Activated naive CD4-positive, alpha-beta T cell treated with anti-CD3 and anti-CD28 coated beads, Interleukin-2, amount 50 U/mL, for 24 hours (primary cell): Measurements from ENCODE around the gene BPIFA2.
"Not testable (repeated sequence)": the region's sequence is repeated elsewhere in the genome, so short reads cannot be mapped to it uniquely, and the experiment has no call there.

Experiments
- H3K27ac Mint-ChIP-seq: one replicate; pipeline ENCODE4 v1.8.0; 2021; ENCODE audit warnings: mild to moderate bottlenecking, mixed read lengths
- H3K27me3 Mint-ChIP-seq: one replicate; pipeline ENCODE4 v1.8.0; 2021; ENCODE audit warnings: mixed read lengths
- H3K36me3 Mint-ChIP-seq: one replicate; pipeline ENCODE4 v1.8.0; 2021; ENCODE audit warnings: mixed read lengths
- H3K4me1 Mint-ChIP-seq: one replicate; pipeline ENCODE4 v1.8.0; 2021; ENCODE audit warnings: mixed read lengths
- H3K4me3 Mint-ChIP-seq: one replicate; pipeline ENCODE4 v1.8.0; 2021; ENCODE audit warnings: mild to moderate bottlenecking, mixed read lengths
- H3K9me3 Mint-ChIP-seq: one replicate; pipeline ENCODE4 v1.8.0; 2021; ENCODE audit warnings: mixed read lengths

Gene BPIFA2

DNA sequence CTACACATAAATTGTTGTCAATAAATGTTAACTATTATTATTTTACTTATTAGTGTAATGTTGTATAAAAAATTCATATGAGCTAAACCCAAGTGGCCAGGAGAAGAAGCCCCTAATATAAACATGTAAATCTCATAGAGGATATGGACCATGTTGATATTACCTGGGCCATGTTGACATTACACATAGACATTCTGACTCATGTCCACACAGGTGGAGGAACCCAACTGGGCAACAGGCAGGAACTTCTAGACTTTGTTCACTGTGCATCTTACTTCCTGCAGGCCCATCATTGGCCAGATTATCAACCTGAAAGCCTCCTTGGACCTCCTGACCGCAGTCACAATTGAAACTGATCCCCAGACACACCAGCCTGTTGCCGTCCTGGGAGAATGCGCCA is 7.2 kb downstream of the BPIFA2 start:
- no peak overlapping the region for H3K4me3 Mint-ChIP-seq
- H3K4me1 Mint-ChIP-seq, result no peaks in the 10 kb centered on the region
- H3K9me3 Mint-ChIP-seq, result no peaks in the 10 kb centered on the region
- peaks cover 2% of the 10 kb centered on the region for H3K27me3 Mint-ChIP-seq
- no peak overlapping the region for H3K27ac Mint-ChIP-seq
- H3K36me3 Mint-ChIP-seq, result no peaks in the 10 kb centered on the region

DNA sequence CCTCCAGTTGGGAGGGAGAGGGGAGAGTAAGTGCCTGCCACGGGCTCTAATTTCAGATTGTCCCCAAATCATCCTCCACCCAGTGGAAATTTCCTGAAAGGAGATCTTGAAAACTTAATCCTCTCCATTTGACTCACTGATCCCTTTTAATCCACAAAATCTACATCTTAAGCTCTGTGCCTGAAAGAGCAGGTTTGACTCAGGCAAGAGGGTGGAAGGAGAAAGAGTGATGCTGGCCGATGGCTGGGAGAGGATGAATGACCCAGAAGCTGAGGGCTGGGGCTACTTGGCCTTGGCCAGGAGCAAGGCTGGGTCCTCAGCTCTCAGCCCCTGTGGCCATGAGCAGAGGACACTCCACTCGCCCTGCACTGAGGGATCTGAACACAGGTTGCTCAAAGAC is 8.1 kb downstream of the BPIFA2 start:
- Mint-ChIP-seq H3K4me1 (no peaks in the 10 kb centered on the region), H3K36me3 (no peaks in the 10 kb centered on the region), H3K9me3 (no peaks in the 10 kb centered on the region), H3K27ac (no peak overlapping the region), H3K4me3 (no peak overlapping the region), H3K27me3 (no peaks in the 10 kb centered on the region)

GRCh38 chr20:33177866-33178265 is 9.9 kb downstream of the BPIFA2 start:
- no peak overlapping the region for H3K27ac Mint-ChIP-seq
- H3K27me3 Mint-ChIP-seq, result no peaks in the 10 kb centered on the region
- no peak overlapping the region for H3K4me3 Mint-ChIP-seq
- no peaks in the 10 kb centered on the region for H3K36me3 Mint-ChIP-seq
- H3K4me1 Mint-ChIP-seq, result no peaks in the 10 kb centered on the region
- no peaks in the 10 kb centered on the region for H3K9me3 Mint-ChIP-seq

GRCh38 chr20:33178726-33179125 is 10.8 kb downstream of the BPIFA2 start:
- no peaks in the 10 kb centered on the region for H3K27me3 Mint-ChIP-seq
- H3K36me3 Mint-ChIP-seq, result no peaks in the 10 kb centered on the region
- no peak overlapping the region for H3K27ac Mint-ChIP-seq
- no peaks in the 10 kb centered on the region for H3K9me3 Mint-ChIP-seq
- H3K4me3 Mint-ChIP-seq, result no peak overlapping the region
- H3K4me1 Mint-ChIP-seq, result no peaks in the 10 kb centered on the region

GRCh38 chr20:33180169-33180568 is 12.2 kb downstream of the BPIFA2 start:
- Mint-ChIP-seq H3K4me3 (no peak overlapping the region), H3K36me3 (no peaks in the 10 kb centered on the region), H3K27me3 (no peaks in the 10 kb centered on the region), H3K27ac (no peak overlapping the region), H3K9me3 (no peaks in the 10 kb centered on the region), H3K4me1 (no peaks in the 10 kb centered on the region)

- Mint-ChIP-seq H3K27ac (no peak overlapping the region), H3K9me3 (no peaks in the 10 kb centered on the region), H3K4me1 (no peaks in the 10 kb centered on the region), H3K4me3 (no peak overlapping the region), H3K27me3 (no peaks in the 10 kb centered on the region), H3K36me3 (no peaks in the 10 kb centered on the region)
These were observed 13.6 kb downstream of the BPIFA2 start for GRCh38 chr20:33181482-33182093.

GRCh38 chr20:33183312-33183711 is 15.4 kb downstream of the BPIFA2 start:
- no peak overlapping the region for H3K27ac Mint-ChIP-seq
- no peak overlapping the region for H3K4me3 Mint-ChIP-seq

GRCh38 chr20:33185031-33185590 is 17.2 kb downstream of the BPIFA2 start:
- not testable (repeated sequence) for H3K27ac Mint-ChIP-seq, H3K4me1 Mint-ChIP-seq, H3K27me3 Mint-ChIP-seq, H3K4me3 Mint-ChIP-seq, H3K9me3 Mint-ChIP-seq, H3K36me3 Mint-ChIP-seq

More at GRCh38 chr20:33183312-33183711, 15.4 kb downstream of the BPIFA2 start:
- H3K36me3 Mint-ChIP-seq, result no peaks in the 10 kb centered on the region
- H3K9me3 Mint-ChIP-seq, result no peaks in the 10 kb centered on the region
- H3K27me3 Mint-ChIP-seq, result no peaks in the 10 kb centered on the region
- H3K4me1 Mint-ChIP-seq, result no peaks in the 10 kb centered on the region

- H3K9me3 Mint-ChIP-seq, result no peaks in the 10 kb centered on the region
- no peak overlapping the region for H3K27ac Mint-ChIP-seq
- no peaks in the 10 kb centered on the region for H3K4me1 Mint-ChIP-seq
- H3K36me3 Mint-ChIP-seq, result no peaks in the 10 kb centered on the region
- H3K4me3 Mint-ChIP-seq, result no peak overlapping the region
- H3K27me3 Mint-ChIP-seq, result no peaks in the 10 kb centered on the region
These were observed 19.5 kb downstream of the BPIFA2 start for GRCh38 chr20:33187491-33187890.

DNA sequence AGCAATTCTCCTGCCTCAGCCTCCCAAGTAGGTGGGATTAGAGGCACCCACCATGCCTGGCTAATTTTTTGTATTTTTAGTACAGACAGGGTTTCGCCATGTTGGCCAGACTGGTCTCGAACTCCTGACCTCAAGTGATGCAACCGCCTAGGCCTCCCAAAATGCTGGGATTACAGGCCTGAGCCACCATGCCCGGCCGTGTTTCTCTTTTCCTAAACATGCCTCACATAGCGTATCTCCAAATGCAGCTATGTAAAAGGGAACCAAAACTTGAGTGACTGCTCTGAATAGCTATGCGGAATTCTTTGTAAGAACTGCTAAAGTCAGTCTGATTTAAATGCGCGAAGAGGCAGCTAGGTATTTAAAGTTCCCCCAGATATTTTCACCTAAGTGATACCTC is 20.5 kb downstream of the BPIFA2 start:
- H3K27me3 Mint-ChIP-seq, result no peaks in the 10 kb centered on the region
- H3K36me3 Mint-ChIP-seq, result no peaks in the 10 kb centered on the region
- H3K27ac Mint-ChIP-seq, result no peak overlapping the region
- H3K4me3 Mint-ChIP-seq, result no peak overlapping the region
- H3K9me3 Mint-ChIP-seq, result no peaks in the 10 kb centered on the region
- H3K4me1 Mint-ChIP-seq, result no peaks in the 10 kb centered on the region

- no peaks in the 10 kb centered on the region for H3K27me3 Mint-ChIP-seq
- H3K4me3 Mint-ChIP-seq, result no peak overlapping the region
- no peak overlapping the region for H3K27ac Mint-ChIP-seq
- no peaks in the 10 kb centered on the region for H3K36me3 Mint-ChIP-seq
- peaks cover 10% of the 10 kb centered on the region for H3K4me1 Mint-ChIP-seq
- H3K9me3 Mint-ChIP-seq, result no peaks in the 10 kb centered on the region
These were observed 23.5 kb downstream of the BPIFA2 start for GRCh38 chr20:33191484-33191883.

GRCh38 chr20:33191955-33192354 is 24.0 kb downstream of the BPIFA2 start:
- H3K4me3 Mint-ChIP-seq, result no peak overlapping the region
- H3K4me1 Mint-ChIP-seq, result peaks cover 10% of the 10 kb centered on the region
- H3K27ac Mint-ChIP-seq, result no peak overlapping the region
- no peaks in the 10 kb centered on the region for H3K27me3 Mint-ChIP-seq
- no peaks in the 10 kb centered on the region for H3K36me3 Mint-ChIP-seq
- no peaks in the 10 kb centered on the region for H3K9me3 Mint-ChIP-seq

DNA sequence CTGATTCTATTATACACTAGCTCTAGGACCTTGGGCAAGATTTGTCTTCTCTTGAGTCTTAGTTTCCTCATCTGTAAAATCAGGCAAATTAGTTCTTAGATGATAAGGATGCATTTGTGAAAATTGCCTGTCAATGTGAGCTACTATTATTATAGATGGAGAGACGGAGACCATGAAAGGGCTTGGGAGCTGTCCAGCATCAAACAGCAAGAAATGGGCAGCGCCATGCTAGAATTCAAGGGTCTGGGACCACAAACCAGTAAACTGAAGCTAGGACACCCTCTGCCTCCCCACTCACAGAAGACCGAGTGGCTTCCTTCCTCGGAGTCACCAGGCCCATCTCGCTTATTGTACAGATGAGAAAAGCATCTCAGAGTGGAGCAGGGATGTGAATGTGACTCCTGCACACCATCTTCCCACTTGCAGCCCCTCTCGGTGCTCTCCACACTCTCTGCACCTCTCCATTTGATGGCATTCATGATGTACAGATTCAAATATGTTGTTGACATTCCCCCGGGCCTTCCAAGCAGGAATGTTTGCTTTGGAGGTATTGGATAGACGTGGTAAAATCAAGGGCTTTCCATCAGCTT is 25.0 kb downstream of the BPIFA2 start:
- Mint-ChIP-seq H3K9me3 (no peaks in the 10 kb centered on the region), H3K4me3 (no peak overlapping the region), H3K4me1 (peaks cover 10% of the 10 kb centered on the region), H3K36me3 (no peaks in the 10 kb centered on the region), H3K27me3 (no peaks in the 10 kb centered on the region), H3K27ac (no peak overlapping the region)

GRCh38 chr20:33199026-33199425 is 31.1 kb downstream of the BPIFA2 start:
- Mint-ChIP-seq H3K4me3 (no peak overlapping the region), H3K36me3 (no peaks in the 10 kb centered on the region), H3K27me3 (peaks cover 5% of the 10 kb centered on the region)

GRCh38 chr20:33202451-33202850 is 34.5 kb downstream of the BPIFA2 start:
- Mint-ChIP-seq H3K9me3 (no peaks in the 10 kb centered on the region), H3K4me1 (no peaks in the 10 kb centered on the region), H3K36me3 (no peaks in the 10 kb centered on the region), H3K4me3 (no peak overlapping the region), H3K27me3 (peaks cover 8% of the 10 kb centered on the region), H3K27ac (no peak overlapping the region)

More at GRCh38 chr20:33199026-33199425, 31.1 kb downstream of the BPIFA2 start:
- H3K4me1 Mint-ChIP-seq, result peaks cover 10% of the 10 kb centered on the region
- no peaks in the 10 kb centered on the region for H3K9me3 Mint-ChIP-seq
- no peak overlapping the region for H3K27ac Mint-ChIP-seq

DNA sequence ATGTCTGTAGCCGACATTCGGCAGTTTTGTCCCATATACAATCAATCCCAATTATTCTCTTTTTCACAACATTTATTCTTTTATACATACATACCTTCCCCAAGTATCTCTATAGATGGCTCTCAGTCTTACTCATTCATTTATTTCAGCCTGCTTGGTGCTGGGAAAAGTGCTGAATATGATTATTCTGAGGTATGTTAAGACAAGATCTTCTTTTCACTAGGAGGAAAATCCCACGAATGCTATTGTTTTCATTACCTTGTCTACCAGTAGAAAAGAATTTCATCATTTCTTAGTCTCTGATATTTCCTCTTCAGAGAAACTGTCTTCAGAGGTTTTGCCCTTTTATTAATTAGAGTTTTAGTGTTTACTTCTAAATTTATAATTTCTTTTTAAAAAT is 35.5 kb downstream of the BPIFA2 start:
- Mint-ChIP-seq H3K36me3 (no peaks in the 10 kb centered on the region), H3K27me3 (peaks cover 15% of the 10 kb centered on the region), H3K4me3 (no peak overlapping the region), H3K4me1 (no peaks in the 10 kb centered on the region), H3K9me3 (no peaks in the 10 kb centered on the region), H3K27ac (no peak overlapping the region)

DNA sequence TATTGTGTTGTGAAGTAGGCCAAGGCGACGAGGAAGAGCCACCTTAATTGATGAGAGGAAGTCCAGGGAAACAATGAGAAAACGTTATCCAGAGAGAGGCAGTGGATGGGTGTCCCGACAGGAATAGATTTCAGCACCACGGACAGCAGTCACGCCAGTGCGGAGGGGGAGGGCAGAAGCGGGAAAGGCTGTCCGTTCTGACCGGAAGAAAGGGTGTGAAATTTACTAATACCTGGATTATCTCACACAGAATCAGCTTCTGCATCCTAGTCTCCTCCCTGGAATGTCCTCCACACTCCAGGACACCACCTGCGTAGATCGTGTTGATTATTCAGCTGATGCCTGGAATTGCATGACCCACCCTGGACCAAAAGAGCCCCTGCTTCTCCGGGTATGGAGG is 41.8 kb downstream of the BPIFA2 start:
- H3K4me3 Mint-ChIP-seq, result no peak overlapping the region
- H3K9me3 Mint-ChIP-seq, result no peaks in the 10 kb centered on the region
- H3K27ac Mint-ChIP-seq, result no peak overlapping the region
- H3K36me3 Mint-ChIP-seq, result no peaks in the 10 kb centered on the region
- H3K27me3 Mint-ChIP-seq, result peaks cover 25% of the 10 kb centered on the region
- H3K4me1 Mint-ChIP-seq, result no peaks in the 10 kb centered on the region
